HFFc6 (cell line): ENCODE measurements around the gene SLC12A6. TPM values are rescaled to one million over a fixed set of nuclear protein-coding genes. Genes with fewer than 3 reads are reported as not detected.

Experiments
- DNase-seq: peaks from one replicate; pipeline ENCODE4 v3.0.0-alpha.2; 2018
- H3K27ac Mint-ChIP-seq: 2 replicates; pipeline ENCODE4 v1.8.0; 2020; ENCODE audit warnings: mild to moderate bottlenecking, mixed read lengths
- H3K27me3 Mint-ChIP-seq: 2 replicates; pipeline ENCODE4 v1.8.0; 2021; ENCODE audit warnings: mild to moderate bottlenecking, moderate library complexity, mixed read lengths; ENCODE audit not compliant: insufficient read depth
- H3K36me3 Mint-ChIP-seq: 2 replicates; pipeline ENCODE4 v1.8.0; 2021; ENCODE audit warnings: low read depth, mixed read lengths
- H3K4me1 Mint-ChIP-seq: 2 replicates; pipeline ENCODE4 v1.8.0; 2020; ENCODE audit warnings: low read depth, mixed read lengths
- H3K4me3 Mint-ChIP-seq: 2 replicates; pipeline ENCODE4 v1.8.0; 2020; ENCODE audit warnings: mild to moderate bottlenecking, moderate library complexity, mixed read lengths
- H3K9me3 Mint-ChIP-seq: 2 replicates; pipeline ENCODE4 v1.8.0; 2020; ENCODE audit warnings: mild to moderate bottlenecking, mixed read lengths
- CTCF ChIP-seq: fragments of 200-600 bp; sonication (generic); IDR thresholded peaks from 2 replicates; pipeline ENCODE4 v1.5.0; 2021; ENCODE audit warnings: antibody characterized with exemption, mild to moderate bottlenecking
- total RNA-seq, 6 experiments: library from RNA; stranded (reverse); fragmentation: NEBNext Ultra II Directional; extraction: Animal tissue kit (Norgen Biotek cat#: 25700); gene quantifications; 2 replicates in 1 of 6; 3 replicates in 5 of 6; pipeline ENCODE4 v1.2.3, GENCODE V29; 2021

SLC12A6 gene
- total RNA-seq, 6 experiments from 2014 or later = 6.5 to 10.7 (median 8.3) TPM

- Mint-ChIP-seq H3K27ac (no peak overlapping the region), H3K4me3 (no peak overlapping the region), H3K36me3 (peaks cover 6% of the 10 kb centered on the region), H3K27me3 (no peaks in the 10 kb centered on the region), H3K9me3 (no peaks in the 10 kb centered on the region), H3K4me1 (peaks cover 41% of the 10 kb centered on the region)
- TF ChIP-seq CTCF = no peak
- no peak for DNase-seq
Measured at GRCh38 chr15:34335176-34336032, 2.2 kb downstream of the SLC12A6 start.

GRCh38 chr15:34334672-34335071, 2.9 kb downstream of the SLC12A6 start:
- DNase-seq = no peak
- Mint-ChIP-seq H3K36me3 (no peaks in the 10 kb centered on the region; the same call in 1 of the 2 replicates), H3K4me1 (peaks cover 34% of the 10 kb centered on the region), H3K4me3 (no peak overlapping the region), H3K27ac (no peak overlapping the region), H3K27me3 (no peaks in the 10 kb centered on the region), H3K9me3 (no peaks in the 10 kb centered on the region)
- TF ChIP-seq CTCF = no peak

GRCh38 chr15:34332553-34333120, 4.9 kb downstream of the SLC12A6 start:
- DNase-seq = no peak
- no peak overlapping the region for H3K27ac Mint-ChIP-seq
- no peaks in the 10 kb centered on the region for H3K36me3 Mint-ChIP-seq
- no peak overlapping the region for H3K4me3 Mint-ChIP-seq
- no peaks in the 10 kb centered on the region for H3K27me3 Mint-ChIP-seq
- H3K4me1 Mint-ChIP-seq = peaks cover 34% of the 10 kb centered on the region
- H3K9me3 Mint-ChIP-seq = no peaks in the 10 kb centered on the region
- no peak for TF ChIP-seq CTCF

GRCh38 chr15:34331809-34332208, 5.8 kb downstream of the SLC12A6 start:
- Mint-ChIP-seq H3K27me3 (no peaks in the 10 kb centered on the region), H3K9me3 (no peaks in the 10 kb centered on the region), H3K27ac (no peak overlapping the region), H3K4me1 (peaks cover 30% of the 10 kb centered on the region), H3K36me3 (no peaks in the 10 kb centered on the region), H3K4me3 (no peak overlapping the region)
- TF ChIP-seq CTCF = no peak
- DNase-seq = no peak

GRCh38 chr15:34330279-34330678, 7.3 kb downstream of the SLC12A6 start:
- Mint-ChIP-seq H3K27me3 (no peaks in the 10 kb centered on the region), H3K27ac (no peak overlapping the region), H3K4me3 (no peak overlapping the region), H3K9me3 (no peaks in the 10 kb centered on the region), H3K4me1 (peaks cover 16% of the 10 kb centered on the region), H3K36me3 (no peaks in the 10 kb centered on the region)
- no peak for TF ChIP-seq CTCF
- DNase-seq = no peak
